Glomerular visceral epithelial cell (primary cell): Measurements from ENCODE around the gene RPS19.
"Not testable (repeated sequence)": the region's sequence is repeated elsewhere in the genome, so short reads cannot be mapped to it uniquely, and the experiment has no call there.

ENCODE experiments used
- DNase-seq: peaks from one replicate; pipeline ENCODE4 v3.0.0-alpha.2; 2016; ENCODE audit errors: extremely low spot score

Gene RPS19

GRCh38 chr19:41901707-41902360, 41.8 kb downstream of the RPS19 start:
- DNase-seq = no peak

GRCh38 chr19:41902594-41902993, 42.5 kb downstream of the RPS19 start:
- DNase-seq = no peak

GRCh38 chr19:41903193-41903953, 43.3 kb downstream of the RPS19 start:
- DNase-seq = no peak

GRCh38 chr19:41904118-41904870, 44.2 kb downstream of the RPS19 start:
- DNase-seq = no peak

- DNase-seq = no peak
These were observed 45.4 kb downstream of the RPS19 start for GRCh38 chr19:41905273-41906002.

GRCh38 chr19:41906271-41906670, 46.2 kb downstream of the RPS19 start:
- DNase-seq = no peak

GRCh38 chr19:41906916-41907680, 47.0 kb downstream of the RPS19 start:
- no peak for DNase-seq

- DNase-seq = no peak
These were observed 48.0 kb downstream of the RPS19 start for GRCh38 chr19:41907994-41908615.

- no peak for DNase-seq
These were observed 48.8 kb downstream of the RPS19 start for GRCh38 chr19:41908724-41909464.

- DNase-seq = no peak
These were observed 49.7 kb downstream of the RPS19 start for GRCh38 chr19:41909706-41910105.

GRCh38 chr19:41910240-41910991, 50.4 kb downstream of the RPS19 start:
- no peak for DNase-seq

GRCh38 chr19:41910992-41911888, 51.2 kb downstream of the RPS19 start:
- no peak for DNase-seq

GRCh38 chr19:41911889-41912731, 52.1 kb downstream of the RPS19 start:
- DNase-seq = no peak

GRCh38 chr19:41912899-41913537, 53.0 kb downstream of the RPS19 start:
- no peak for DNase-seq

- no peak for DNase-seq
These were observed 53.7 kb downstream of the RPS19 start for GRCh38 chr19:41913538-41914423.

- not testable (repeated sequence) for DNase-seq
These were observed 54.4 kb downstream of the RPS19 start for GRCh38 chr19:41914424-41914834.
